Prostate gland (tissue), 2 donors: ENCODE measurements around the gene RHBDD2. TPM values are rescaled to one million over a fixed set of nuclear protein-coding genes. Genes with fewer than 3 reads are reported as not detected.

ENCODE experiments used
- DNase-seq: peaks from one replicate; pipeline ENCODE4 v3.0.0-alpha.2; 2019; ENCODE audit warnings: low spot score
- H3K27ac ChIP-seq, 2 donors: fragments of 200-600 bp; sonication (generic); 2 replicates each; pipeline ENCODE4 v1.5.1; 2017 to 2019
- H3K27me3 ChIP-seq: fragments of 200-600 bp; sonication (generic); replicated peaks from 2 replicates; pipeline ENCODE4 v1.5.1; 2019; ENCODE audit not compliant: insufficient read depth
- H3K36me3 ChIP-seq, 2 donors: fragments of 200-600 bp; sonication (generic); 1 replicate in 1 of 2; 2 replicates in 1 of 2; pipeline versions ENCODE4 v1.5.1 to v1.8.1; 2017 to 2019
- H3K4me1 ChIP-seq: fragments of 200-600 bp; sonication (generic); replicated peaks from 2 replicates; pipeline ENCODE4 v1.5.1; 2019
- H3K4me3 ChIP-seq, 2 donors: fragments of 200-600 bp; sonication (generic); 2 replicates each; pipeline ENCODE4 v1.5.1; 2017 to 2019
- H3K9me3 ChIP-seq: fragments of 200-600 bp; sonication (generic); 2 replicates; pipeline ENCODE4 v1.5.1; 2017
- CTCF ChIP-seq, 4 experiments: fragments of 200-600 bp in 2 of 4; fragments of 450-650 bp in 2 of 4; sonication (generic) in 2 of 4; IDR thresholded peaks; 1 replicate in 3 of 4; 2 replicates in 1 of 4; pipeline ENCODE4 v1.5.1; 2016 to 2019; ENCODE audit warnings: antibody characterized with exemption in 4 of 4, mild to moderate bottlenecking in 2 of 4, moderate library complexity in 2 of 4
- POLR2A ChIP-seq: fragments of 450-650 bp; IDR thresholded peaks from one replicate; pipeline ENCODE4 v1.6.1; 2016; ENCODE audit warnings: antibody characterized with exemption, mild to moderate bottlenecking
- POLR2AphosphoS5 ChIP-seq: sonication (generic); formaldehyde crosslinking; IDR thresholded peaks from one replicate; pipeline ENCODE4 v1.6.1; 2017; ENCODE audit warnings: antibody characterized with exemption
- WGBS: methylation state at CpG from one replicate; pipeline ENCODE4 v1.1.5; 2018; 5-methylcytosine and 5-hydroxymethylcytosine counted together
- intact Hi-C: fragments of 100-400 bp; cut with DNase I; formaldehyde crosslinking; loops from one replicate; pipeline ENCODE4 v1.14.2; 2022
- total RNA-seq, 2 donors: library from RNA; depleted of rRNA; stranded (reverse); fragments of >200 nt; gene quantifications; one replicate each; pipeline ENCODE4 v1.1.0, GENCODE V29; 2016

Gene RHBDD2
- total RNA-seq, 2 donors from 2014 or later, result 101 to 130 TPM

GRCh38 chr7:75884476-75884875 lies 5.6 kb downstream of the RHBDD2 start:
- 94% methylated on average over 5 of the region's 5 CpGs for WGBS
- H3K4me3 ChIP-seq, result no peak overlapping the region
- no peak overlapping the region for H3K27ac ChIP-seq
- no peaks in the 10 kb centered on the region for H3K4me1 ChIP-seq
- no peaks in the 10 kb centered on the region for H3K27me3 ChIP-seq
- intact Hi-C loops, result no loop called here
- TF ChIP-seq POLR2A (no peak), CTCF (IDR thresholded peaks at IDR 0.05) (no peak), POLR2AphosphoS5 (no peak)
- H3K36me3 ChIP-seq, result peaks cover 4 to 14% of the 10 kb centered on the region in 2 donors
- no peaks in the 10 kb centered on the region for H3K9me3 ChIP-seq
- DNase-seq, result no peak

DNA sequence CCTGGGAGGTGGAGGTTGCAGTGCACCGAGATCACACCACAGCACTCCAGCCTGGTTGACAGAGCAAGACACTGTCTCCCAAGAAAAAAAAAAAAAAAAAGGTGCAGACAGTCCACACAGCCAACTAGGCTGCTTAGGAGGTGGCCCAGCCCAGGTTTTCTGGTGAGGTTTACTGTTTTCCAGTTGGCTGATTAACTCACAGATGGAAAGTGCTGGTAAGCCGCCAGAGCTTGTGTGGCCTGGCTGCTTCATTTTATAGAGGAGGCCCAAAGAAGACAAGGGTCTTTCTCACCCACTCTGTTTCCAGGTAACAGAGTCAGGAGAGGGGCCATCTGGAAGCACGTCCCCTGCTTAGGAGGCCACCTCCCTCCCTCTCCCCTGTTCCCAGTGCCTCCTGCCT lies 6.2 kb downstream of the RHBDD2 start:
- Histone ChIP-seq H3K4me1 (no peaks in the 10 kb centered on the region), H3K27me3 (no peaks in the 10 kb centered on the region), H3K4me3 (no peak overlapping the region), H3K27ac (no peak overlapping the region), H3K36me3 (peaks cover 4 to 14% of the 10 kb centered on the region in 2 donors), H3K9me3 (no peaks in the 10 kb centered on the region)
- 85% methylated on average over 3 of the region's 3 CpGs for WGBS
- TF ChIP-seq POLR2AphosphoS5, result no peak
- TF ChIP-seq POLR2A, result no peak
- no peak for TF ChIP-seq CTCF (IDR thresholded peaks at IDR 0.05)
- DNase-seq, result no peak
- intact Hi-C loops, result no loop called here

- 93% methylated on average over 13 of the region's 13 CpGs for WGBS
- intact Hi-C loops, result no loop called here
- no peaks in the 10 kb centered on the region for H3K9me3 ChIP-seq
- H3K36me3 ChIP-seq, result peaks cover 2 to 14% of the 10 kb centered on the region in 2 donors
- H3K4me1 ChIP-seq, result no peaks in the 10 kb centered on the region
- no peak for DNase-seq
- H3K27ac ChIP-seq, result no peak overlapping the region
- TF ChIP-seq CTCF (IDR thresholded peaks at IDR 0.05), result no peak
- no peak for TF ChIP-seq POLR2A
- no peak for TF ChIP-seq POLR2AphosphoS5
- H3K27me3 ChIP-seq, result no peaks in the 10 kb centered on the region
- no peak overlapping the region for H3K4me3 ChIP-seq
Measured at GRCh38 chr7:75887669-75888369, 9.0 kb downstream of the RHBDD2 start.

DNA sequence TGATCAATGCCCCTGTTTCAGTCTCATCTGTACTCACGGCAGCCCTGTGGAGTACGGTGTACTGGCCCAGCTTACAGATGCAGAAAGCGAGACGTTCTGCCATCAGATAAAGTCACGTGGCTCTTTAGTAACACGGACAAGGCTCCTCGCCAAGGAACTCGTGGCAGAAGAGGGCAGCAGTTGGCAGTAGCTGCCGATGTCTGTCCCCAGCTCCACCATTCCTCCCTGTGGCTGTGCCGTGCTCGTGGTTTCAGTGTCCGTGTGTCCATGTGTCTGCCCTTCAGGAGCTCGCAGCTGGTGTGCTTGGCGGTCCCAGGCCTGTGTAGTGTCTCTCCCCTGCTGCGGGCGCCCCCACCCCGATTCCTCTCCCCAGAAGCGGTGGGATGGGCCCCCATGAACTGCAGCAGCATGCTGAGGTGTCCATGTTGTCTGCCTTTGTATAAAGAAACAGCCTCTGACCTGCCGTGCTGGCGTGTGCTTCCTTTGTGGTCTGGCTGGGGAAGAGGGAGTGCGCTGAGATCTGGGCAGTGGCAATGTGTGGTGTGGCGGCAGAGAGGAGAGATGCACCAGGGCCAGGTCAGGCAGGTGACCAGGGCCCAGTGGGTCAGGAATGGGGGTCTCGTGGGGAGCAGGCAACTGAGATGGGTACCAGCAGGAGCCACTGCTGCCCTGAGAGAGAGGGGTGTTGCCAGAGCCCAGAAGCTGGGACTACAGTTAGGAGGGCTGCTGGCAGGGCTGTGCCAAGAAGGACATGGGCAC lies 9.8 kb downstream of the RHBDD2 start:
- peak overlapping the region; percentile 11 to 19 for H3K27ac ChIP-seq
- no peak overlapping the region for H3K4me3 ChIP-seq
- H3K9me3 ChIP-seq, result no peaks in the 10 kb centered on the region
- WGBS, result 59% methylated on average over 23 of the region's 23 CpGs
- intact Hi-C loops, result no loop called here
- no peaks in the 10 kb centered on the region for H3K27me3 ChIP-seq
- peaks cover 2 to 12% of the 10 kb centered on the region in 2 donors for H3K36me3 ChIP-seq
- H3K4me1 ChIP-seq, result no peaks in the 10 kb centered on the region
- DNase-seq, result peak; percentile 30
- TF ChIP-seq POLR2AphosphoS5 (peak; percentile 47), POLR2A (no peak)

- Histone ChIP-seq H3K27ac (peak overlapping the region in 1 of 2 donors; percentile 19), H3K4me3 (no peak overlapping the region), H3K9me3 (no peaks in the 10 kb centered on the region), H3K4me1 (no peaks in the 10 kb centered on the region), H3K27me3 (no peaks in the 10 kb centered on the region), H3K36me3 (peaks cover 2 to 7% of the 10 kb centered on the region in 2 donors)
- no peak for TF ChIP-seq POLR2A
- TF ChIP-seq POLR2AphosphoS5, result no peak
- TF ChIP-seq CTCF (IDR thresholded peaks at IDR 0.05), result no peak
- WGBS, result 81% methylated on average over 11 of the region's 11 CpGs
- DNase-seq, result no peak
- intact Hi-C loops, result no loop called here
Measured at GRCh38 chr7:75889223-75889825, 10.5 kb downstream of the RHBDD2 start.
